Measurements from ENCODE around the gene MXD4. TPM values are rescaled to one million over a fixed set of nuclear protein-coding genes. Genes with fewer than 3 reads are reported as not detected.

The MXD4 gene, protein sequence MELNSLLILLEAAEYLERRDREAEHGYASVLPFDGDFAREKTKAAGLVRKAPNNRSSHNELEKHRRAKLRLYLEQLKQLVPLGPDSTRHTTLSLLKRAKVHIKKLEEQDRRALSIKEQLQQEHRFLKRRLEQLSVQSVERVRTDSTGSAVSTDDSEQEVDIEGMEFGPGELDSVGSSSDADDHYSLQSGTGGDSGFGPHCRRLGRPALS
- 59.8 and 79.9 TPM in 2 replicates for total RNA-seq (ENCODE audit: low replicate concordance)
- long read RNA-seq: 0 reads

GRCh38 chr4:2261853-2262144 is at the start of gene MXD4:
MXD4 (minus strand) TSS chr4:2262109; CDS start chr4:2261980, 129 bp downstream.
- H3K9me3 Mint-ChIP-seq: no peaks in the 10 kb centered on the region
- no peaks in the 10 kb centered on the region for H3K27me3 Mint-ChIP-seq
- no peaks in the 10 kb centered on the region for H3K4me1 Mint-ChIP-seq (ENCODE audit: unreplicated experiment)
- no peak within 1 kb of the TSS for H3K27ac Mint-ChIP-seq
- no peak for TF ChIP-seq CTCF (conservative IDR thresholded peaks at IDR 0.05)
- no peak for DNase-seq (ENCODE audit: extremely low spot score, unreplicated experiment)
- H3K36me3 Mint-ChIP-seq: no peaks in the 10 kb centered on the region
- peak within 1 kb of the TSS; percentile 83 for H3K4me3 Mint-ChIP-seq

- Mint-ChIP-seq H3K4me3 (no peak overlapping the region), H3K36me3 (peaks cover 5% of the 10 kb centered on the region), H3K9me3 (peaks cover 9% of the 10 kb centered on the region), H3K27ac (no peak overlapping the region), H3K27me3 (no peaks in the 10 kb centered on the region), H3K4me1 (ENCODE audit: unreplicated experiment) (no peaks in the 10 kb centered on the region)
- DNase-seq (ENCODE audit: extremely low spot score, unreplicated experiment): no peak
- TF ChIP-seq CTCF (conservative IDR thresholded peaks at IDR 0.05): no peak
These were observed 45.0 kb upstream of the MXD4 start for GRCh38 chr4:2306773-2307410.

DNA sequence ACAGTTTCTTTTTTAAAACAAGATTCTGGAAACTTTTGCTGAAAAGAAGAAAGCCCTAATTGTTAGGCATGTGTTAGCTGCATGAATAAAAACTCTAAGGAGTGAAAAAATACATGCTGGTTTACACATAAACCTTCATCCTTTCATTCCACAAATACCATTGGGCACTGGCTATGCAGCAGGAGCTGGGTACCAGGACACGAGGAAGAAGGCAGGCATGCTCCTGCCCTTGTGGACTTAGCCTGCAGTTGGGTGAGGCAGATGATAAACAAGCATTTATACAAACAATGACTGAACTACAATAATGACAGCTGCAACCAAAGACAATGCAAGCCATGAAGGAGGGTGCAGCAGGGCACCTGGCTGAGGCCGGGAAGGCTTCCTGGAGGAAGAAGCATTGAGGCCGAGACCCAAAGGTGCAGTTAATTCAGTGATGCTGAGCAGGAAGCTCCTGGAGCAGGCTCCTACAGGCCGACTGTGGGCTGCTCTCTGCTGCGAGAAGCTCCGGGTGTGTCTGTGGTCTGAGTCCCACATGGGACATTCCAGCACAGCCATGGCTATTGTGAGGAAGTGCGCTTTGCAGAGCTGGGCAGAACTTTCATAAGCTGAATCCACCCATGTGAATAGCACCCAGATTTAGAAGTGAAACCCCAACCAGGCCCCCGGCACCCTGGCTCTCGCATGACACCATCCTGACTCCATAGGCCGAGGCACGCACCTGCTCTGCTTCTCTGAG is 44.0 kb upstream of the MXD4 start:
- DNase-seq (ENCODE audit: extremely low spot score, unreplicated experiment): no peak
- H3K4me1 Mint-ChIP-seq (ENCODE audit: unreplicated experiment): no peaks in the 10 kb centered on the region
- no peak overlapping the region for H3K4me3 Mint-ChIP-seq
- H3K27me3 Mint-ChIP-seq: no peaks in the 10 kb centered on the region
- peaks cover 9% of the 10 kb centered on the region for H3K9me3 Mint-ChIP-seq
- H3K27ac Mint-ChIP-seq: no peak overlapping the region
- TF ChIP-seq CTCF (conservative IDR thresholded peaks at IDR 0.05): no peak
- H3K36me3 Mint-ChIP-seq: peaks cover 5% of the 10 kb centered on the region

GRCh38 chr4:2304877-2305561 is 43.1 kb upstream of the MXD4 start:
- Mint-ChIP-seq H3K9me3 (peaks cover 9% of the 10 kb centered on the region), H3K27me3 (no peaks in the 10 kb centered on the region), H3K27ac (no peak overlapping the region), H3K36me3 (peaks cover 5% of the 10 kb centered on the region), H3K4me1 (ENCODE audit: unreplicated experiment) (no peaks in the 10 kb centered on the region), H3K4me3 (no peak overlapping the region)
- DNase-seq (ENCODE audit: extremely low spot score, unreplicated experiment): no peak
- TF ChIP-seq CTCF (conservative IDR thresholded peaks at IDR 0.05): no peak

GRCh38 chr4:2304321-2304876 is 42.5 kb upstream of the MXD4 start:
- peaks cover 9% of the 10 kb centered on the region for H3K9me3 Mint-ChIP-seq
- DNase-seq (ENCODE audit: extremely low spot score, unreplicated experiment): no peak
- no peak for TF ChIP-seq CTCF (conservative IDR thresholded peaks at IDR 0.05)
- H3K27ac Mint-ChIP-seq: no peak overlapping the region
- H3K4me3 Mint-ChIP-seq: no peak overlapping the region
- H3K27me3 Mint-ChIP-seq: no peaks in the 10 kb centered on the region
- H3K4me1 Mint-ChIP-seq (ENCODE audit: unreplicated experiment): no peaks in the 10 kb centered on the region
- H3K36me3 Mint-ChIP-seq: peaks cover 5% of the 10 kb centered on the region
